HAP-1 (cell line): ENCODE data around the gene PPP2R1B.

Experiments used
- DNase-seq, 2 experiments: peaks; one replicate each; pipeline ENCODE4 v3.0.0-alpha.2; 2016 to 2020; ENCODE audit warnings: low spot score in 2 of 2
- H3K27me3 ChIP-seq: fragments of 250-450 bp; sonication (Bioruptor Pico); 2 replicates; pipeline ENCODE4 v1.5.1; 2020; ENCODE audit warnings: low read depth, mild to moderate bottlenecking, moderate library complexity
- H3K36me3 ChIP-seq: fragments of 250-450 bp; sonication (Bioruptor Pico); replicated peaks from 2 replicates; pipeline ENCODE4 v1.5.1; 2020; ENCODE audit warnings: mild to moderate bottlenecking
- H3K4me1 ChIP-seq: fragments of 250-450 bp; sonication (Bioruptor Pico); 2 replicates; pipeline ENCODE4 v1.5.1; 2020; ENCODE audit warnings: mild to moderate bottlenecking
- H3K4me3 ChIP-seq: fragments of 250-450 bp; sonication (Bioruptor Pico); 2 replicates; pipeline ENCODE4 v1.5.1; 2020; ENCODE audit warnings: mild to moderate bottlenecking, moderate library complexity
- H3K9me3 ChIP-seq: fragments of 250-450 bp; sonication (Bioruptor Pico); 2 replicates; pipeline ENCODE4 v1.5.1; 2020; ENCODE audit warnings: mild to moderate bottlenecking, moderate library complexity
- in situ Hi-C: fragments of 300-500 bp; cut with MboI; formaldehyde crosslinking; loops from 3 replicates; pipeline ENCODE4 v1.14.3; 2020; ENCODE audit warnings: low sequenced_read_pairs, inconsistent platforms, mixed read lengths

Gene PPP2R1B

GRCh38 chr11:111759376-111759775 is 6.8 kb downstream of the PPP2R1B start:
- H3K4me3 ChIP-seq, result no peak overlapping the region
- H3K27me3 ChIP-seq, result no peaks in the 10 kb centered on the region
- H3K4me1 ChIP-seq, result no peaks in the 10 kb centered on the region
- no peaks in the 10 kb centered on the region for H3K9me3 ChIP-seq
- no peak for DNase-seq
- in situ Hi-C loops, result no loop called here
- H3K36me3 ChIP-seq, result peaks cover 63% of the 10 kb centered on the region

DNA sequence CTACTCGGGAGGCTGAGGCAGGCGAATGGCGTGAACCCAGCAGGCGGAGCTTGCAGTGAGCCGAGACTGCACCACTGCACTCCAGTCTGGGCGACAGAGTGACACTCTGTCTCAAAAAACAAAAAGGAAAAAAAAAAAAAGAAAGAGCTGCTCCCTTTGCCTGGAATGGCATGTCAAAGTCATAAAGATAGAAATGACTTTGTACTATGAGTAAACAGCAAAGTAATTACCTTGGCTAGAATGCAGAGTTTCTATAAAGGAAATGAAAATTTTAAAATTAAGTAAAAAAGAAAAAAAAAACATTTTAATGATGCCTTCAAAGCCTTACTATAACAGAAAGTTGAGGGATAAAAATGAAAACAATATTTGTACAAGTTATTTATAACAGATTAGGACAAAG is 10.1 kb downstream of the PPP2R1B start:
- Histone ChIP-seq H3K36me3 (peaks cover 68% of the 10 kb centered on the region), H3K27me3 (no peaks in the 10 kb centered on the region), H3K9me3 (no peaks in the 10 kb centered on the region), H3K4me1 (no peaks in the 10 kb centered on the region), H3K4me3 (no peak overlapping the region)
- no peak for DNase-seq
- in situ Hi-C loops, result no loop called here

GRCh38 chr11:111749646-111750045 is 16.5 kb downstream of the PPP2R1B start:
- Histone ChIP-seq H3K4me3 (no peak overlapping the region), H3K4me1 (no peaks in the 10 kb centered on the region), H3K9me3 (no peaks in the 10 kb centered on the region), H3K27me3 (no peaks in the 10 kb centered on the region), H3K36me3 (peaks cover 71% of the 10 kb centered on the region)
- in situ Hi-C loops, result no loop called here
- DNase-seq, result no peak

DNA sequence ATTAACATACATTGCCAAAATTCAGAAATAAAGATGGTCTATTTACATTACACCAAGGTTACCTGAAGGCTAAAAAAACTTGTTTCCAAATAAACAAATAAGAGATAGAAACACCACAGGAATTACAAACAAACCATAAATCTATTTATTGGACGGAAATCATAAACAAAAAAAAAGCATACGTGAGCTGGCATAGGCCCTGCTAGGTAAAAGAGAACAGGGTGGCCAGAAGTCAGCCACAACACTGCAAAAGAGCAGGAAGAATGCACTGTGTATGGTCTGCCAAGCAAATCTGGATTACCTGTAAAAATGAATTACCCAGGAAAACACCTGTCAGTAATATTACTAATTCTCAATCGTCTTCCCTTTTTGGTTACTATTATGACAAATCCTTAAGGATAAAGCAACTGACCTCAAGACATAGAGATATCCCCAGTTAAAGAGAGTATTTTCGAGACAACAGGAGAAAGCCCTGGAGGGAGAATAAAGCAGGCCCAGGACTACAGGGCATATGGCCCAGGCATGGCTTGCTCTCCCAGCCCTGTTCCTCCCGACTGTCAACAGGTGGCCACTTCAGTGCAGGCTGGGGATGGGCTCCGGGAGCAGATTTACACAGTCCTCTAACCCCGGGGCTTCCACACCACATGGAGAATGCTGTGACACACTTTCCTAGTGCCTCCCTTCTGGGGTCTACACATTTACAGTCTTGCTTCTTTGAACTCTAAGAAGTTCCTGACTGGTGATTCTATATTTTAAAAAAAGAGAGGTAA is 18.0 kb downstream of the PPP2R1B start:
- DNase-seq, result no peak
- Histone ChIP-seq H3K36me3 (peaks cover 65% of the 10 kb centered on the region), H3K4me1 (no peaks in the 10 kb centered on the region), H3K4me3 (no peak overlapping the region), H3K9me3 (no peaks in the 10 kb centered on the region), H3K27me3 (no peaks in the 10 kb centered on the region)
- in situ Hi-C loops, result no loop called here

- no peak for DNase-seq
- no peak overlapping the region for H3K4me3 ChIP-seq
- H3K36me3 ChIP-seq, result peaks cover 66% of the 10 kb centered on the region
Observed at GRCh38 chr11:111745719-111746504, 20.3 kb downstream of the PPP2R1B start.

GRCh38 chr11:111743700-111744099 is 22.5 kb downstream of the PPP2R1B start:
- in situ Hi-C loops, result no loop called here
- Histone ChIP-seq H3K4me1 (no peaks in the 10 kb centered on the region), H3K9me3 (no peaks in the 10 kb centered on the region), H3K27me3 (no peaks in the 10 kb centered on the region), H3K4me3 (no peak overlapping the region), H3K36me3 (peaks cover 57% of the 10 kb centered on the region)
- no peak for DNase-seq

More at GRCh38 chr11:111745719-111746504, 20.3 kb downstream of the PPP2R1B start:
- no peaks in the 10 kb centered on the region for H3K4me1 ChIP-seq
- in situ Hi-C loops, result no loop called here
- H3K9me3 ChIP-seq, result no peaks in the 10 kb centered on the region
- H3K27me3 ChIP-seq, result no peaks in the 10 kb centered on the region

- H3K9me3 ChIP-seq, result no peaks in the 10 kb centered on the region
Observed at GRCh38 chr11:111741751-111742150, 24.4 kb downstream of the PPP2R1B start.

GRCh38 chr11:111739299-111739698 is 26.9 kb downstream of the PPP2R1B start:
- in situ Hi-C loops, result no loop called here
- no peak overlapping the region for H3K4me3 ChIP-seq
- no peaks in the 10 kb centered on the region for H3K4me1 ChIP-seq
- H3K9me3 ChIP-seq, result no peaks in the 10 kb centered on the region
- H3K27me3 ChIP-seq, result no peaks in the 10 kb centered on the region
- peaks cover 31% of the 10 kb centered on the region for H3K36me3 ChIP-seq
- no peak for DNase-seq

More at GRCh38 chr11:111741751-111742150, 24.4 kb downstream of the PPP2R1B start:
- in situ Hi-C loops, result no loop called here
- Histone ChIP-seq H3K4me3 (no peak overlapping the region), H3K4me1 (no peaks in the 10 kb centered on the region), H3K27me3 (no peaks in the 10 kb centered on the region), H3K36me3 (peaks cover 45% of the 10 kb centered on the region)
- DNase-seq, result no peak

GRCh38 chr11:111737444-111738210 is 28.6 kb downstream of the PPP2R1B start:
- no peaks in the 10 kb centered on the region for H3K9me3 ChIP-seq
- H3K27me3 ChIP-seq, result no peaks in the 10 kb centered on the region
- peaks cover 19% of the 10 kb centered on the region for H3K36me3 ChIP-seq
- in situ Hi-C loops, result no loop called here
- DNase-seq, result no peak
- no peaks in the 10 kb centered on the region for H3K4me1 ChIP-seq
- no peak overlapping the region for H3K4me3 ChIP-seq

DNA sequence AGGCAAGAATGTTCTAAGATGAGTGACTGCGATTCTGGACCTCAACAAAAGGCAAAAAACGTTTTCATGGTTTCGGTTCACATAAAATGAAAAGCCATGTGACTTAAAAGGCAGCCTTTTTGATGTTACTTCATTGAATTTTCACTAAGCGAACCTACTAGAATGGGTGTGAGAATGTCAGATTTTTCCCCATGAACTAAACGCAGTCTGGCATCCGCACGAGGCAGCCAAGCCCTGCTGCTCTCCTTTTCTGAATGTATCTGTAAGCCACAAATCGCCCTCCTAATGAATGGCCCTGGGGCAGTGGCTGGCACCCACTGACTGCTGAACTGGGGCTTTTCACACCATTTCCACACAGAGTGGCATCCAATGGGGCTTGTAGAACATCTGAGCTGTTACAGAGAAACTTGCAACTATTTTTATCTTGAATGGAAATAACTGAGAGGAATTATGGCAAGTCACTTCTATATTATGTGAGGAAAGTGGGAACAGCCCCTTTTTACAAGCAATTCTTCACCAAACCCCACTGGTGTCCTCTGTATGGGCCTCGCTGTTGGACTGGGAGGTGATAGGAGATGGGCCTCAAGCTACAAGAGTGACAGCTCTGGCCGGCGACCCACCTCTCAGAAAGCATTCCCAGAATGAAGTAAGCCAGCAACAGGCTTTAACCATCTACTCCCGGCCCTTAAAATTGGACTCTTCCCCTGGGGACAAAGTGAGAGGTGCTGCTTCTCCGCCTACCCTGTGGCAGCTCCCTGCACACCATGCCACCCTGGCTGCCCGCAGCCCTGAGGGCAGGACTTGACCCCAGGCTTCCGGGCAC is 29.4 kb downstream of the PPP2R1B start:
- Histone ChIP-seq H3K9me3 (no peaks in the 10 kb centered on the region), H3K27me3 (no peaks in the 10 kb centered on the region), H3K4me1 (no peaks in the 10 kb centered on the region), H3K36me3 (peaks cover 11% of the 10 kb centered on the region), H3K4me3 (no peak overlapping the region)
- no peak for DNase-seq
- in situ Hi-C loops, result no loop called here

DNA sequence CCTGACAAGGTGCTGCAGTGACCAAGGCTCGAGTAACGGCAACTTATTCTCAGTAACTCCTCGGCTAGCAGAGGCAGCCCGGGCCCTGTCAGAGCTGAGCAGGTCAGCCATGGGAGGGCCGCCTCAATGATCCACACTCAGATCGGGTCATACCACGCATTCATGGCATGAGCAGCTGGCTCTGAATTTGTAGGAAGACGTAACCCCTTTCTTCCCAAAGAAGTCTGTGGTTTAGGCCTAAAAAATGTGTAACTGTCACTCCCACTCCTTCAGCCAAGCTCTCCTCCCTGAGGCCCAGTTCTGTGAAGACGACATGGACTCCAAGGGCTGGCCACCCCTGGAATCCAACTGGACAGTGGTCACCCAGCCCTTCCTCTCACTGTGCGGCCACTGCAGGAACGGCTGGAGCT is 30.0 kb downstream of the PPP2R1B start:
- peaks cover 5% of the 10 kb centered on the region for H3K36me3 ChIP-seq
- in situ Hi-C loops, result no loop called here
- no peak overlapping the region for H3K4me3 ChIP-seq
- no peaks in the 10 kb centered on the region for H3K4me1 ChIP-seq
- no peaks in the 10 kb centered on the region for H3K27me3 ChIP-seq
- H3K9me3 ChIP-seq, result no peaks in the 10 kb centered on the region
- no peak for DNase-seq

DNA sequence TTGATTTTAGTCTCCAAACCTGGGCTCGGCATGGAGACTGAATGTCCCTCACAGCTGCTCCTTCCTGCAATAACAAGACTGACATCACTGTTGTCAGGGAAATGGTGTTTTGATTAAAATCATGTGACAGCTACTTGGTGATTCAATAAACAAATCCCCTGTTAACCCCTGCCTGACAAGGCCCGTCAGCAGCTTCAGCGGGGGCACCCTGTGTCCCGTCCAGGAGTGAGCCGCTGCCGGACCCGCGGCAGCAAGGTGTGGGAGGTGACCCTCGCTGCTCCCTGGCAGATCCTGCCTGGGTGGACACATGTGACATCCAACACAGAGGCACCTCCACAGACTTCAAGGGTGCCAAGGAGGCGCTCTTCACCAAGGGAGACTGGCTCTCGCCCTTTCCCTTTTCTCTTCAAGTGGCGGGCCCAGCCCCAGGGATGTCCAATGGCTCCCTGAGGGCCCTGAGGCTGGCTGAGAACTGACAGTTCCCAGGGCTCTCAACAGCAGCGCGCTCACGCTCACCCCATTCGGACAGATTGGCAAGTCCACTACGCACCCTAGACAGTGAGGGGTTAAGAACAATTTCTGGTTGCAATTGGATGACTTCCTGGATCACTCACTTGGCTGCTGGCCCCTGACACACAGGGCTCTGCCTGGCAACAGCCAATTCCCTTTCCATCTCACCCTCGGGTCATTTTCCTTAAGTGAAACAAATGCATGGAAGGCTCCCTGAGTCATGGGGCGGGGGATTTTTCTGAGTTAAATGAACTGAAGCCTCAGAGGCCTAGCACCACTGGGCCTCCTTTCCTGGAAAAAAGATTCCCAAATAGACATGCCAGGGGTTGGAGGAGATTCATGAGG is 30.7 kb downstream of the PPP2R1B start:
- H3K27me3 ChIP-seq, result no peaks in the 10 kb centered on the region
- no peak for DNase-seq
- H3K9me3 ChIP-seq, result no peaks in the 10 kb centered on the region
- no peaks in the 10 kb centered on the region for H3K4me1 ChIP-seq
- H3K4me3 ChIP-seq, result no peak overlapping the region
- in situ Hi-C loops, result no loop called here
- peaks cover 2% of the 10 kb centered on the region for H3K36me3 ChIP-seq
